KOPT-K1 (cell line): ENCODE data around the gene ZNF280D.

Source experiments
- H3K27ac ChIP-seq: fragments of 200-600 bp; sonication (generic); 2 replicates; pipeline ENCODE4 v1.5.1; 2016; ENCODE audit warnings: antibody characterized with exemption, mild to moderate bottlenecking, low read depth, low read length; ENCODE audit not compliant: poor library complexity, severe bottlenecking
- H3K36me3 ChIP-seq: fragments of 200-600 bp; sonication (generic); 2 replicates; pipeline ENCODE4 v1.5.1; 2017; ENCODE audit warnings: antibody characterized with exemption, mild to moderate bottlenecking, low read length, moderate library complexity; ENCODE audit not compliant: insufficient read depth
- H3K9me3 ChIP-seq: fragments of 200-600 bp; sonication (generic); 2 replicates; pipeline ENCODE4 v1.5.1; 2017; ENCODE audit warnings: antibody characterized with exemption, low read length, mild to moderate bottlenecking; ENCODE audit not compliant: insufficient read depth, poor library complexity, severe bottlenecking

The ZNF280D gene

GRCh38 chr15:56654216-56654615 is 79.1 kb downstream of the ZNF280D start:
- H3K36me3 ChIP-seq, result peaks cover 21% of the 10 kb centered on the region
- peak overlapping the region; percentile 47 for H3K27ac ChIP-seq
- H3K9me3 ChIP-seq, result peaks cover 17% of the 10 kb centered on the region

- Histone ChIP-seq H3K36me3 (peaks cover 21% of the 10 kb centered on the region), H3K9me3 (peaks cover 17% of the 10 kb centered on the region), H3K27ac (peak overlapping the region; percentile 47)
Measured at GRCh38 chr15:56653787-56654186, 79.5 kb downstream of the ZNF280D start.

- Histone ChIP-seq H3K27ac (peak overlapping the region; percentile 47), H3K36me3 (peaks cover 24% of the 10 kb centered on the region), H3K9me3 (peaks cover 15% of the 10 kb centered on the region)
Measured at GRCh38 chr15:56653107-56653506, 80.2 kb downstream of the ZNF280D start.

GRCh38 chr15:56648311-56648710 is 85.0 kb downstream of the ZNF280D start:
- no peaks in the 10 kb centered on the region for H3K9me3 ChIP-seq
- H3K27ac ChIP-seq, result no peak overlapping the region
- peaks cover 12% of the 10 kb centered on the region for H3K36me3 ChIP-seq

- Histone ChIP-seq H3K9me3 (no peaks in the 10 kb centered on the region), H3K27ac (no peak overlapping the region)
Measured at GRCh38 chr15:56640549-56640948, 92.8 kb downstream of the ZNF280D start.

GRCh38 chr15:56640127-56640526 is 93.2 kb downstream of the ZNF280D start:
- H3K36me3 ChIP-seq, result no peaks in the 10 kb centered on the region; the same call in 1 of the 2 replicates
- no peak overlapping the region for H3K27ac ChIP-seq

More at GRCh38 chr15:56640549-56640948, 92.8 kb downstream of the ZNF280D start:
- no peaks in the 10 kb centered on the region for H3K36me3 ChIP-seq

GRCh38 chr15:56639631-56640030 is 93.7 kb downstream of the ZNF280D start:
- no peaks in the 10 kb centered on the region for H3K9me3 ChIP-seq

More at GRCh38 chr15:56640127-56640526, 93.2 kb downstream of the ZNF280D start:
- no peaks in the 10 kb centered on the region for H3K9me3 ChIP-seq

GRCh38 chr15:56631765-56632164 is 101.5 kb downstream of the ZNF280D start:
- peak overlapping the region; percentile 17 for H3K27ac ChIP-seq
- H3K36me3 ChIP-seq, result peaks cover 8% of the 10 kb centered on the region; the same call in 1 of the 2 replicates
- H3K9me3 ChIP-seq, result no peaks in the 10 kb centered on the region

More at GRCh38 chr15:56639631-56640030, 93.7 kb downstream of the ZNF280D start:
- Histone ChIP-seq H3K36me3 (no peaks in the 10 kb centered on the region; the same call in 1 of the 2 replicates), H3K27ac (no peak overlapping the region)

- no peak overlapping the region for H3K27ac ChIP-seq
- H3K9me3 ChIP-seq, result no peaks in the 10 kb centered on the region
- H3K36me3 ChIP-seq, result peaks cover 8% of the 10 kb centered on the region; the same call in 1 of the 2 replicates
Measured at GRCh38 chr15:56628893-56629532, 104.3 kb downstream of the ZNF280D start.

GRCh38 chr15:56619887-56620286 is 113.4 kb downstream of the ZNF280D start:
- Histone ChIP-seq H3K27ac (no peak overlapping the region), H3K9me3 (peaks cover 16% of the 10 kb centered on the region), H3K36me3 (no peaks in the 10 kb centered on the region)

- Histone ChIP-seq H3K27ac (no peak overlapping the region), H3K36me3 (no peaks in the 10 kb centered on the region), H3K9me3 (peaks cover 16% of the 10 kb centered on the region)
Measured at GRCh38 chr15:56617628-56618027, 115.7 kb downstream of the ZNF280D start.

- Histone ChIP-seq H3K27ac (peak overlapping the region; percentile 82), H3K9me3 (peaks cover 12% of the 10 kb centered on the region), H3K36me3 (no peaks in the 10 kb centered on the region)
Measured at GRCh38 chr15:56616551-56616950, 116.8 kb downstream of the ZNF280D start.

- Histone ChIP-seq H3K9me3 (peaks cover 5% of the 10 kb centered on the region), H3K27ac (peak overlapping the region; percentile 82), H3K36me3 (no peaks in the 10 kb centered on the region)
Measured at GRCh38 chr15:56613811-56614210, 119.5 kb downstream of the ZNF280D start.

GRCh38 chr15:56608993-56609392 is 124.3 kb downstream of the ZNF280D start:
- H3K9me3 ChIP-seq, result peaks cover 19% of the 10 kb centered on the region
- H3K27ac ChIP-seq, result peak overlapping the region; percentile 60
- H3K36me3 ChIP-seq, result no peaks in the 10 kb centered on the region

GRCh38 chr15:56608140-56608778 is 125.0 kb downstream of the ZNF280D start:
- H3K27ac ChIP-seq, result peak overlapping the region; percentile 60
- H3K9me3 ChIP-seq, result peaks cover 24% of the 10 kb centered on the region
- no peaks in the 10 kb centered on the region for H3K36me3 ChIP-seq

- H3K27ac ChIP-seq, result no peak overlapping the region
- no peaks in the 10 kb centered on the region for H3K36me3 ChIP-seq
- H3K9me3 ChIP-seq, result peaks cover 51% of the 10 kb centered on the region
Measured at GRCh38 chr15:56602253-56602652, 131.1 kb downstream of the ZNF280D start.
